RWPE1 (cell line): ENCODE results near the gene SNAP47.
A peak's percentile ranks its signal among the peaks of the same experiment; 100 is the strongest.

Experiments used
- CTCF ChIA-PET: fragments of 350-600 bp; sonication (Branson Sonifier 250); formaldehyde crosslinking; extraction: SDS; loops from one replicate; lab custom pipeline; 2021; lab: Yijun Ruan, JAX
- POLR2A ChIA-PET: fragments of 400-600 bp; formaldehyde crosslinking; extraction: SDS; loops from one replicate; lab custom pipeline; 2020; ENCODE audit warnings: antibody characterized with exemption; ENCODE audit not compliant: low non-redundant PET; lab: Yijun Ruan, JAX
- DNase-seq: peaks from one replicate; pipeline ENCODE4 v3.0.0; 2012; ENCODE audit warnings: low spot score
- H3K27ac ChIP-seq: fragments of 450-650 bp; 2 replicates; pipeline ENCODE4 v1.5.1; 2017
- CTCF ChIP-seq: fragments of 450-650 bp; conservative IDR thresholded peaks from 2 replicates; pipeline ENCODE4 v1.5.1; 2017; ENCODE audit warnings: low read depth, mild to moderate bottlenecking

SNAP47 gene

GRCh38 chr1:227728059-227728891 is 7.0 kb upstream of the SNAP47 start:
- peak overlapping the region; percentile 82 for H3K27ac ChIP-seq
- POLR2A ChIA-PET, result interaction anchor here (1.0 kb wide), 1 partner anchor 165 kb away, joined by 6 read pairs; the partner anchor contains the start of gene ZNF678

GRCh38 chr1:227728892-227729143 is 6.4 kb upstream of the SNAP47 start:
- no peak for TF ChIP-seq CTCF
- POLR2A ChIA-PET, result interaction anchor here (1.0 kb wide), 1 partner anchor 165 kb away, joined by 6 read pairs; the partner anchor contains the start of gene ZNF678

More at GRCh38 chr1:227728059-227728891, 7.0 kb upstream of the SNAP47 start:
- CTCF ChIA-PET, result interaction anchor here (0.7 kb wide), 1 partner anchor 197 kb away, joined by 3 read pairs; no protein-coding TSS in a partner anchor
- TF ChIP-seq CTCF, result no peak
- DNase-seq, result peak; percentile 95

GRCh38 chr1:227729144-227729880 is 5.9 kb upstream of the SNAP47 start:
- POLR2A ChIA-PET, result interaction anchor here (1.0 kb wide), 1 partner anchor 166 kb away, joined by 6 read pairs; the partner anchor contains the start of gene ZNF678
- DNase-seq, result no peak
- CTCF ChIA-PET, result interaction anchor here (1.1 kb wide), 1 partner anchor 248 kb away, joined by 7 read pairs; no protein-coding TSS in a partner anchor
- H3K27ac ChIP-seq, result peak overlapping the region; percentile 82
- no peak for TF ChIP-seq CTCF

More at GRCh38 chr1:227728892-227729143, 6.4 kb upstream of the SNAP47 start:
- CTCF ChIA-PET, result no interaction called here
- peak overlapping the region; percentile 82 for H3K27ac ChIP-seq
- no peak for DNase-seq

GRCh38 chr1:227729881-227730629 is 5.2 kb upstream of the SNAP47 start:
- peak overlapping the region; percentile 82 for H3K27ac ChIP-seq
- POLR2A ChIA-PET, result interaction anchor here (0.7 kb wide), 1 partner anchor 377 kb away, joined by 3 read pairs; no protein-coding TSS in a partner anchor
- DNase-seq, result peak; percentile 75
- TF ChIP-seq CTCF, result peak; percentile 58
- CTCF ChIA-PET, result interaction anchor here (0.5 to 1.3 kb wide), 8 partner anchors 17 to 286 kb away, joined by 3 to 7 read pairs (median 4); partner anchors contain the start of gene PRSS38

- peak overlapping the region; percentile 82 for H3K27ac ChIP-seq
- TF ChIP-seq CTCF, result peak; percentile 23; the same call in 1 of the 2 replicates
- ChIA-PET CTCF (interaction anchor here (0.5 to 1.3 kb wide), 9 partner anchors 17 to 831 kb away, joined by 3 to 8 read pairs (median 4); partner anchors contain the start of gene PRSS38), POLR2A (interaction anchor here (0.7 kb wide), 1 partner anchor 377 kb away, joined by 3 read pairs; no protein-coding TSS in a partner anchor)
- no peak for DNase-seq
Measured at GRCh38 chr1:227730630-227731151, 4.5 kb upstream of the SNAP47 start.
